T-helper 9 cell (primary cell): Measurements from ENCODE around the gene TPRN.

Experiments
- DNase-seq: peaks from one replicate; pipeline ENCODE4 v3.0.0-alpha.2; 2020

The TPRN gene

GRCh38 chr9:137188086-137188489, 12.5 kb downstream of the TPRN start:
- DNase-seq = no peak

DNA sequence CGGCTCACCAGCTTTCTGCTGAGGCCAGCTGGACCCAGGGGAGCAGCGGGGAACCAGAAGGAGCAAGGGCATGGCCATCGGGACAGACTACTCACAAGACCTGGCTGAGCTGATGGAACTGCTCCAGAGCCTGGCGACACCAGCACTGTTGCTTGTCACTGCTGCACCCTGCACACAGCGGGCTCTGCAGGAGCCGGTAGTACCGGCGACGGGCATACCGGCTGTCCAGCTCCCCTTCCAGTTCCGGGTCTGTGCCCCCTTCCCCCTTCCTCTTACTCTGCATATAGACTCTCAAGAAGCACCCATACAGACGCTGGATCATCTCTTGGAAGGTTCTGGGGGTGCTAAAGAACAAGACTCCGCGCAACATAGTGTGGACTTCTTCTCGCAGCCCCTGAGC, 13.2 kb downstream of the TPRN start:
- DNase-seq = no peak

DNA sequence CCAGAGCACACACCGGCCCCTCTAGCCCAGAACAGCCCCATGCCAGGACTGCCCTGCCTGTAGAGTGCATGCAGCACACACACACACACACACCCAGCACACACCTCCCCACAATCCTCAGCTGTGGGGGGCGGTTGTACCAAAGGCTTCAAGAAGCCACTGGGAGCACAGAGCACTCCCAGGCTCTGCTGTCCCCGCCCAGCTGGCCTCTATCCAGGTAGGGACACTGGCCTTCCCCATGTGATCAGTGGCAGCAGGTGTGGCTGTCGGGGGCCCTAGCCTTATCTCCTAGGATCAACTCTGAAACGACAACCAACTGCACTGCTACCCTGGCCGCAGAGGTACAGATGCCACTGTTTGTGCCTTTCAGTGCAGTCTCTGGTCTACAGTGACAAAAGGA, 14.2 kb downstream of the TPRN start:
- no peak for DNase-seq

DNA sequence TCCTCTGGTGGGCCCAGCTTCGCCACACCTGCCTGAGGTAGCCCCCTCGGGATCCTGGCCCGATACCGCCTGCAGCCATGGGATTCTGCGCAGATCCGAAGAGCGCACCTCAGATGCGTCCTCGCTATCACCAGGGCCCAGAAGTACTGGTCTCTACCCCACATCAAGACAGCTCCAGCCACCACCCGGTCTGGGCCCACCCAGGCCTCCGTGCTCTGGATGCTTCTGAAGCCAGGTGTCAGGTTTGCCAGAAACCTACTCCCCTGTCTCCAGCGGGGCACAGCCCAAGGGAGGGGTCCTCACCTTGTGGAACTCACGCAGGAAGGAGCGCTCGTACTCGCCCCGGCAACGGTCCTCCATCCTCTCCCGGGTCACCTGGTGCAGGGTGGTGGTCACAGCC, 14.6 kb downstream of the TPRN start:
- no peak for DNase-seq

- no peak for DNase-seq
Observed at GRCh38 chr9:137184881-137185660, 15.5 kb downstream of the TPRN start.

- DNase-seq = no peak
Observed at GRCh38 chr9:137183980-137184595, 16.5 kb downstream of the TPRN start.

DNA sequence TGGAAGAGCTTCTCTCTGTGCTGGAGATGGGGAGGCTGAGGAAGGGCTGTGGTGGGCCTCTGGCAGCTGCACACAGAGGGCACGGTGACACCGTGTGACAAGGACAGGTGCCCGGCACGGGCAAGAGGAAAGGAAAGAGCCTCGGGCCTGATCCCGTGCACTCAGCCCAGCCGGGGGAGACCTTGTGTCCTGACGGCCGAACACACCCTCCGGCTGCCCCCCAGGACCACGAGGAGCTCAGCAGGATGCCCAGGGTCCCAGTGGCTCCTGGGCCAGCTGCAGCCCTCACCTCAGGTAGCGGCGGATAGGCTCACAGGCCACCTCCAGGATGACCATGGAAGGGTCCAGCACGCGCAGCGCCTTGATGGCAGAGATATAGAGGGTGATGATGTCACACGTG, 17.7 kb downstream of the TPRN start:
- DNase-seq = no peak

DNA sequence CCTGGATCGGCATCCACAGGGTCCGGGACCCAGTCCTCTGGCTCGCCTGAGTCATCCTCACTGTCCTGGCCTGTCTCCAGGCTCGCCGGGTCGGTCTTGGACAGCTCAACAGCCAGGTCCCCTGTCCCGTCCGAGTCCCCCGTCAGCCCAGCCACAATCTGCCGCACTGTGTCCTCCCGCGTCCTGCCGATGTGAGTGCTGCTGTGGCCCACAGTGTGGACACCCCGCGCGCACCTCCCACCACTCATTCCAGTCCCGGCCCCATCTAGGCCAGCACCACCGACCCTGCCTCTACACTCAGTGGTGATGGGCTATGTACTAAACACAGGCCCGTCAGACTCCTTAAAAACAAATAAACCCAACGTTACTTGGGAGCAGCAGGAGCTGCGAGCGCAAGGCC, 18.9 kb downstream of the TPRN start:
- DNase-seq = no peak

DNA sequence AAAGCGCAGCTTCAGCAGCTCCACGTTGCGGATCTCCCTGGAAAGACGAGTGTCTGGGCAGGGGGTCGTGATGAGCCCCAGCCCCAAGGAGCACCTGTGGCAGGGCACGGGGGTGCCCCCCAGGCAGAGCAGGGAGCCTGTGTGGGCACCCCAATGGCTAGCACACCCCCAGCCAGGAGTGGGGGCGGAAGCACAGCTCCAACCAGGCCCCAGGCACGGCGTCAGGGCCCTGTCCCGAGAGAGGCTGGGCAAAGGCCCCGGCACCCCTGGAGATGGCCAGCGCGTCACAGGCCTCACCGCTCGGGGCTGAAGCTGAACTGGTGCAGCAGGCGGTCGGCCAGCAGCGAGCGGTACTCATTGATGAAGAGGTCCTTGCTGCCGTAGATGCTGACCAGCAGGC, 20.1 kb downstream of the TPRN start:
- DNase-seq = no peak

DNA sequence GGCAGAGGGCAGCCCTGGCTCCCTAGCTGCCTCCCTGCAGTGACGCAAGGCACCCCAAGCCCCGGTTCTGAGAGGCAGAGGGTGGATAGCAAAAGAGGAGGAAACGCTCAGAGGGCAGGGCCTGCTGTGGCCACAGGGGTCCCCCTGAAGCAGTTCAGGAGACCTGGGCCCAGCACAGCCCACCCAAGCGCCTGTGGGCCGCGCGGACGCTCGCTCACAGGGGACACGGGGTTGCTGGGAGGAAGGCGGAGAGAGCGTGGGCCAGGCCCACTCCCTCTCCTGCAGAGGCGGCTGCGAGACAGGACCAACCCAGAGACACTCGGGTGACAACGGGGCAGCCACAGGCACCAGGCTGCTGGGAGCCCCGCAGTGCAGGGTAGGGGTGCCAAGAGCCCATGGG, 20.8 kb downstream of the TPRN start:
- DNase-seq = no peak

GRCh38 chr9:137178939-137179630, 21.5 kb downstream of the TPRN start:
- no peak for DNase-seq

DNA sequence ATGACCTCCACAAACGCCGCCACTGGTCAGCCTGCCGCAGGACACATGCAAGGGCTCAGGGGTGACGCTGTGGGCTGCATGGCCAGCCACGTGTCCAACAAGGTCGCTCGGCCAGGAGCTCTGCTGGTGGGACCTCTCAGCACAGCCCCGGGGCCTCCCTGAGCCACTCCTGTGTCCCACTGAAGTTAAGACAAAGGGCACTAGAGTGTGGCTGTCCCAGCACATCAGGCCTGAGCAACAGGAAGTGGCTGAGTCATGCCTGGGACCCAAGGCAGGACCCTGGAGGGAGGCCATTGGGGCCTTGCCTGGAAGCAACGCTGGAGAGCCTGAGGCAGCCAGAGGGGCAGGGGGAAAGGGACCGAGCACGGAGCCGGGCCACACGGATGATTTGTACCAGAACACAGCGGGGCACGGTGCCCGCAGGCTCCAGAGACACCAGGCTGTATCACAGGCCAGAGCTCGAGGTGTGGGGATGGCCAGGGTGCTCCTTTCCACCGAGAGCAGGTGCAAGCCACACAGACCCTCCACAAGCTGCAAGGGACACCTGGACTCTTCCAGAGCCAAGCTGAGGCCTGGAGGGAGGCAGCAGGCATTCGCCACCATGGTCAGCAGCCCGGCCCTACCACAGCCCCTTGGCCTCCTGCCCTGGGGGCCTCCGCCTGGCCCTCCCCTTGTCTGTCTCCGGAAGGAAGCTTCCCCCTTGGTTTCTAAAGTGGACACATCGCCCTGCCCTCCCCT, 22.2 kb downstream of the TPRN start:
- no peak for DNase-seq

- DNase-seq = no peak
Observed at GRCh38 chr9:137176302-137177182, 24.0 kb downstream of the TPRN start.

DNA sequence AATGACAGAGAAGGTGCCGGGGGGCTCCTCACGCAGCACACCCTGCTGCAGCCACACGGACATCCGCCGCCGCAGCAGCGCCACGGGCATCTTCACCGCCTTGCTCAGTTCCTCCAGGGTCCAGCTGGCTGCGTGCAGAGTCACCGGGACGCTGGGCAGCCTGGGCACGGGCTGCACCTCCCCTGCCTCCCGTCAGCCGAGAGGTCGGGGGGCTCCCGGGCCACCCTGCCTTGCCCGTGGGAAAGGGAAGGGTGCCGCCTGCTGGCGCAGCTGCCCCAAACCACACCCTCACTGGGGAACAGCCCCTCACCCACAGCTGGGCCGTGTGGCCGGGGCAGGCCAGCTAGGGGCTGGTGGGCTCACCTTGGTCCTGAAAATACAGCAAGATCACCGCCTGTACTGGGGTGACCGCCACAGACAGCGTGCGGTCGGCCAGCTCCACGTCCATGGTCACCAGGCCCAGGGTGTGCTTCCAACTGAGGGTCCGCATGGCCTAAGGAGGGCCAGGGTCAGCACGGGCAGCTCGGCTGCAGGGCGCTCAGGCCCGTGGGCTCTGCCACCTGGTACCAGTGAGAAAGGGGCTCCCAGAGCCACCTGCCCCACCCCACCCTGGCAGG, 25.1 kb downstream of the TPRN start:
- no peak for DNase-seq

- no peak for DNase-seq
Observed at GRCh38 chr9:137174722-137175293, 25.7 kb downstream of the TPRN start.

GRCh38 chr9:137173796-137174664, 26.5 kb downstream of the TPRN start:
- DNase-seq = no peak

DNA sequence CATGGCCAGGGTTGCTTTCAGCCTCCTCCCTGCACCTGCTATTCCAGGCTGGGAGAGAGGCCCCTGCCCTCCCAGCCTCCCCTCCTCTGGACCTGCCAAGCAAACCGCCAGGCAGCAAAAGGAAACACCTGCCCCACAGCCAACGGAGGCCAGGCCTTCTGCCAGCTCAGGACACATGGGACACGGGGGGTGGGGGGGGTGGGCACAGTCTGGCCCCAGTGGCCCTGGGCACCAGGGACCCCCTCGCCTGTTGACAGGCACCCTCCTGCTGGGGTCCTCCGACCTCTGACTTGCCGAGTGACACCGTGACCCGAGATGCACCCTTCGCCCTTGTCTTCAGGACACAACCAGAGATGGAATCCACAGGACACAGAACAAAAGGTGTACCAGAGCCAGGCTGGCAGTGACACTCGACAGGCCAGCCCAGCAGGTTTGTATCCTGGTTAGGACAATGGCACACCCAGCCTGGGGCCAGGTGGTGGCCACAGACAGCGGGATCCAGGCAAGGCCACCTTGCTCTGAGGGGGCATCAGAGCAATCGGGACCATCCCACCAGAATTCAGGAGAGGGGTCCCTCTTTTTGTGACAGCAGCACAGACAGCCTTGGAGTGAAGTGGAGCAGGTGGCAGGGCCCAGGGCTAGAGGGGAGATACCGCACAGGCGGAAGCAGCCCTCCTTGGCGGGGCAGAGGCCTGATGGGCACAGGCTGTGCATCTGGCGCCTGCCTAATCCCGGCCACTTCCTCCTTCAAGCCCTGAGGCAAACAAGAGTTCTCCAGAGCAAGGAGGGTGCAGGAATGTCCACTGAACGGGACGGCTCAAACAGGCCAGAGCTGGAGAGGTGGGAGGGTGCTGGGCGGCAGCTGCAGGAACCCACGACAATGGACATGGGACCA, 27.4 kb downstream of the TPRN start:
- no peak for DNase-seq

- DNase-seq = no peak
Observed at GRCh38 chr9:137171149-137171900, 29.2 kb downstream of the TPRN start.
